ENCODE measurements around the gene FBLN1.

- no peak for TF ChIP-seq ARID2 (IDR thresholded peaks at IDR 0.05)
- TF ChIP-seq CEBPB (tag; IDR thresholded peaks at IDR 0.05): no peak
Measured at GRCh38 chr22:45638197-45638596, 135.5 kb downstream of the FBLN1 start.

Data from K562 (cell line).